ENCODE data around the gene MAPK10. TPM values are rescaled to one million over a fixed set of nuclear protein-coding genes. Genes with fewer than 3 reads are reported as not detected.

Gene MAPK10
- total RNA-seq, 3 donors from 2014 or later (not counting 1 experiment from before 2014, with no cell fraction given): 0.92 TPM; not detected in 2

- intact Hi-C loops (cut with micrococcal nuclease): no loop called here
- Histone ChIP-seq H3K27ac (ENCODE audit: low read length) (no peak overlapping the region), H3K36me3 (ENCODE audit: control insufficient read depth, insufficient read depth, low read length) (no peaks in the 10 kb centered on the region), H3K4me1 (ENCODE audit: control insufficient read depth, insufficient read depth, low read length) (no peaks in the 10 kb centered on the region), H3K27me3 (ENCODE audit: control insufficient read depth, insufficient read depth, low read length) (no peaks in the 10 kb centered on the region), H3K4me3 (ENCODE audit: low read length) (no peak overlapping the region), H3K9me3 (ENCODE audit: control insufficient read depth, insufficient read depth, low read length) (no peaks in the 10 kb centered on the region)
- H3K4me1 Mint-ChIP-seq: peaks cover 12 to 15% of the 10 kb centered on the region in 2 donors
- no peaks in the 10 kb centered on the region for H3K36me3 Mint-ChIP-seq
- H3K27me3 Mint-ChIP-seq (ENCODE audit: low read depth in 2 of 2): no peaks in the 10 kb centered on the region
- no peak overlapping the region for H3K4me3 Mint-ChIP-seq
- ATAC-seq (no peak), DNase-seq (no peak)
- no peak for TF ChIP-seq CTCF (IDR thresholded peaks at IDR 0.05)
- peaks cover 0 to 6% of the 10 kb centered on the region in 2 donors for H3K9me3 Mint-ChIP-seq
- H3K27ac Mint-ChIP-seq: no peak overlapping the region
Measured at GRCh38 chr4:86362510-86362909, 2.7 kb upstream of the MAPK10 start.

- DNase-seq (no peak), ATAC-seq (no peak)
- Histone ChIP-seq H3K9me3 (ENCODE audit: control insufficient read depth, insufficient read depth, low read length) (no peaks in the 10 kb centered on the region), H3K4me1 (ENCODE audit: control insufficient read depth, insufficient read depth, low read length) (no peaks in the 10 kb centered on the region), H3K27ac (ENCODE audit: low read length) (no peak overlapping the region), H3K36me3 (ENCODE audit: control insufficient read depth, insufficient read depth, low read length) (no peaks in the 10 kb centered on the region), H3K27me3 (ENCODE audit: control insufficient read depth, insufficient read depth, low read length) (no peaks in the 10 kb centered on the region), H3K4me3 (ENCODE audit: low read length) (no peak overlapping the region)
- peaks cover 12 to 15% of the 10 kb centered on the region in 2 donors for H3K4me1 Mint-ChIP-seq
- H3K4me3 Mint-ChIP-seq: no peak overlapping the region
- peaks cover 0 to 2% of the 10 kb centered on the region in 2 donors for H3K9me3 Mint-ChIP-seq
- intact Hi-C loops (cut with micrococcal nuclease): no loop called here
- no peaks in the 10 kb centered on the region for H3K27me3 Mint-ChIP-seq (ENCODE audit: low read depth in 2 of 2)
- H3K27ac Mint-ChIP-seq: no peak overlapping the region
- 83% methylated on average over 3 of the region's 3 CpGs for WGBS (ENCODE audit: insufficient coverage)
- no peaks in the 10 kb centered on the region for H3K36me3 Mint-ChIP-seq
- TF ChIP-seq CTCF (IDR thresholded peaks at IDR 0.05): no peak
Measured at GRCh38 chr4:86358257-86358656, 1.6 kb downstream of the MAPK10 start.

- H3K36me3 Mint-ChIP-seq: no peaks in the 10 kb centered on the region
- no peaks in the 10 kb centered on the region for H3K27me3 Mint-ChIP-seq (ENCODE audit: low read depth in 2 of 2)
- H3K4me1 ChIP-seq (ENCODE audit: control insufficient read depth, insufficient read depth, low read length): no peaks in the 10 kb centered on the region
- ATAC-seq (no peak), DNase-seq (no peak)
- no peaks in the 10 kb centered on the region for H3K36me3 ChIP-seq (ENCODE audit: control insufficient read depth, insufficient read depth, low read length)
- no peak overlapping the region for H3K4me3 Mint-ChIP-seq
- H3K27ac Mint-ChIP-seq: no peak overlapping the region
- no peaks in the 10 kb centered on the region for H3K27me3 ChIP-seq (ENCODE audit: control insufficient read depth, insufficient read depth, low read length)
- no CpG with 5 or more reads among the region's 1 CpG for WGBS (ENCODE audit: insufficient coverage)
- intact Hi-C loops (cut with micrococcal nuclease): no loop called here
- peaks cover 0 to 2% of the 10 kb centered on the region in 2 donors for H3K9me3 Mint-ChIP-seq
- no peaks in the 10 kb centered on the region for H3K9me3 ChIP-seq (ENCODE audit: control insufficient read depth, insufficient read depth, low read length)
- H3K27ac ChIP-seq (ENCODE audit: low read length): no peak overlapping the region
- no peak for TF ChIP-seq CTCF (IDR thresholded peaks at IDR 0.05)
- peaks cover 12 to 15% of the 10 kb centered on the region in 2 donors for H3K4me1 Mint-ChIP-seq
- H3K4me3 ChIP-seq (ENCODE audit: low read length): no peak overlapping the region
Measured at GRCh38 chr4:86357608-86358007, 2.2 kb downstream of the MAPK10 start.

- no peaks in the 10 kb centered on the region for H3K27me3 ChIP-seq (ENCODE audit: control insufficient read depth, insufficient read depth, low read length)
- WGBS (ENCODE audit: insufficient coverage): 78% methylated on average over 4 of the region's 4 CpGs
- Mint-ChIP-seq H3K36me3 (no peaks in the 10 kb centered on the region), H3K9me3 (peaks cover 0 to under 1% of the 10 kb centered on the region in 2 donors), H3K4me3 (no peak overlapping the region), H3K27ac (no peak overlapping the region), H3K4me1 (peaks cover 12 to 15% of the 10 kb centered on the region in 2 donors), H3K27me3 (ENCODE audit: low read depth in 2 of 2) (no peaks in the 10 kb centered on the region)
- intact Hi-C loops (cut with micrococcal nuclease): no loop called here
- no peak for ATAC-seq
- H3K4me1 ChIP-seq (ENCODE audit: control insufficient read depth, insufficient read depth, low read length): no peaks in the 10 kb centered on the region
- H3K4me3 ChIP-seq (ENCODE audit: low read length): no peak overlapping the region
- H3K9me3 ChIP-seq (ENCODE audit: control insufficient read depth, insufficient read depth, low read length): no peaks in the 10 kb centered on the region
- H3K27ac ChIP-seq (ENCODE audit: low read length): no peak overlapping the region
- no peaks in the 10 kb centered on the region for H3K36me3 ChIP-seq (ENCODE audit: control insufficient read depth, insufficient read depth, low read length)
- TF ChIP-seq CTCF (IDR thresholded peaks at IDR 0.05): no peak
- no peak for DNase-seq
Measured at GRCh38 chr4:86356425-86357210, 3.2 kb downstream of the MAPK10 start.

Measured in natural killer cell (primary cell).